Vagina (tissue), 2 donors: ENCODE results near the gene TIGD2.

ENCODE experiments used
- POLR2A ChIP-seq, 2 donors: fragments of 450-650 bp; IDR thresholded peaks; one replicate each; pipeline ENCODE4 v1.6.1; 2017; ENCODE audit warnings: antibody characterized with exemption in 2 of 2, mild to moderate bottlenecking in 2 of 2, moderate library complexity in 2 of 2
- POLR2AphosphoS5 ChIP-seq, 2 donors: sonication (generic); formaldehyde crosslinking; IDR thresholded peaks; one replicate each; pipeline ENCODE4 v1.9.0; 2017; ENCODE audit warnings: antibody characterized with exemption in 2 of 2, mild to moderate bottlenecking in 2 of 2, low read depth in 1 of 2; ENCODE audit not compliant: insufficient read depth in 1 of 2
- TF ChIP-seq, protein P1 (sequence below), 3 experiments: fragments of 450-650 bp in 2 of 3; fragments of 200-600 bp in 1 of 3; sonication (generic) in 1 of 3; IDR thresholded peaks; one replicate each; pipeline ENCODE4 v1.5.1; 2017 to 2019; ENCODE audit warnings: antibody characterized with exemption in 3 of 3, mild to moderate bottlenecking in 2 of 3, moderate library complexity in 2 of 3

DNA sequence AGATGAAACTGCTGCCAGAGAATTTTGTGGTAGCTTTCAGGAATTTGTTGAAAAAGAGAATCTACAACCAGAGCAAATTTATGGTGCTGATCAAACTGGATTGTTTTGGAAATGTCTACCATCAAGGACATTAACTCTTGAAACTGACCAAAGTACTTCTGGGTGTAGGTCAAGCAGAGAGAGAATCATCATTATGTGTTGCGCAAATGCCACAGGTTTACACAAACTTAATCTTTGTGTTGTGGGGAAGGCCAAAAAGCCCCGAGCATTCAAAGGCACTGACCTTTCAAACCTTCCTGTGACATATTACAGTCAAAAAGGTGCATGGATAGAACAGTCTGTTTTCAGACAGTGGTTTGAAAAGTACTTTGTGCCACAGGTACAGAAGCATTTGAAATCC, 2.1 kb downstream of the TIGD2 start:
- TF ChIP-seq, protein P1, sequence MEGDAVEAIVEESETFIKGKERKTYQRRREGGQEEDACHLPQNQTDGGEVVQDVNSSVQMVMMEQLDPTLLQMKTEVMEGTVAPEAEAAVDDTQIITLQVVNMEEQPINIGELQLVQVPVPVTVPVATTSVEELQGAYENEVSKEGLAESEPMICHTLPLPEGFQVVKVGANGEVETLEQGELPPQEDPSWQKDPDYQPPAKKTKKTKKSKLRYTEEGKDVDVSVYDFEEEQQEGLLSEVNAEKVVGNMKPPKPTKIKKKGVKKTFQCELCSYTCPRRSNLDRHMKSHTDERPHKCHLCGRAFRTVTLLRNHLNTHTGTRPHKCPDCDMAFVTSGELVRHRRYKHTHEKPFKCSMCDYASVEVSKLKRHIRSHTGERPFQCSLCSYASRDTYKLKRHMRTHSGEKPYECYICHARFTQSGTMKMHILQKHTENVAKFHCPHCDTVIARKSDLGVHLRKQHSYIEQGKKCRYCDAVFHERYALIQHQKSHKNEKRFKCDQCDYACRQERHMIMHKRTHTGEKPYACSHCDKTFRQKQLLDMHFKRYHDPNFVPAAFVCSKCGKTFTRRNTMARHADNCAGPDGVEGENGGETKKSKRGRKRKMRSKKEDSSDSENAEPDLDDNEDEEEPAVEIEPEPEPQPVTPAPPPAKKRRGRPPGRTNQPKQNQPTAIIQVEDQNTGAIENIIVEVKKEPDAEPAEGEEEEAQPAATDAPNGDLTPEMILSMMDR (IDR thresholded peaks at IDR 0.05), result no peak
- TF ChIP-seq POLR2A (IDR thresholded peaks at IDR 0.05), result no peak
- no peak for TF ChIP-seq POLR2AphosphoS5 (IDR thresholded peaks at IDR 0.05; ENCODE audit: insufficient read depth in 1 of 2, low read depth in 1 of 2)
